GM20000 (cell line): ENCODE measurements around the gene CHST11.

ENCODE experiments used
- DNase-seq: peaks from one replicate; pipeline ENCODE4 v3.0.0; 2012; ENCODE audit warnings: low spot score
- CTCF ChIP-seq: IDR thresholded peaks from 2 replicates; pipeline ENCODE4 v1.5.1; 2012; ENCODE audit warnings: mild to moderate bottlenecking, control low read depth; ENCODE audit errors: extremely low read depth, missing control alignments

CHST11 gene

GRCh38 chr12:104630230-104630670, 173.5 kb downstream of the CHST11 start:
- DNase-seq: no peak
- TF ChIP-seq CTCF: no peak

DNA sequence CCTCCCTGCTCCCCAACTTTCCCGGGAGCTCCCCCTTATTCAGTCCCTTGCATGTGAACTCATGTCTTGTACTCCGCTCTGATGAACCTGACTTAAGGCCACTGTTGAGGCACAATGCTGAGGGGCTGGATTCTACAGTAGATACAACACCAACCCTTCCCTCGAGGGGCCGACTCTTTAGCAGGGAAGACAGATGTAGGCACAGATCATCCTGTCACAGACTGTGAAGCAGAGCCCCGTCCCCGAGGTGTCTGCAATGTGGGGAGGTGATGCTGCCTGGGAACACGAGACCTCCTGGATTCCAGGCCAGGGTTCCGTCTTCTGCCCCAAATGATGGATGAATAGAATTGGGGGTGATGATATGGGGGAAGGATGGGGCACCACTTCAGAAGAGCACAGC, 175.1 kb downstream of the CHST11 start:
- no peak for DNase-seq
- TF ChIP-seq CTCF: no peak

- no peak for DNase-seq
- no peak for TF ChIP-seq CTCF
Measured at GRCh38 chr12:104632724-104633201, 176.0 kb downstream of the CHST11 start.

GRCh38 chr12:104634044-104634443, 177.3 kb downstream of the CHST11 start:
- no peak for TF ChIP-seq CTCF
- no peak for DNase-seq

DNA sequence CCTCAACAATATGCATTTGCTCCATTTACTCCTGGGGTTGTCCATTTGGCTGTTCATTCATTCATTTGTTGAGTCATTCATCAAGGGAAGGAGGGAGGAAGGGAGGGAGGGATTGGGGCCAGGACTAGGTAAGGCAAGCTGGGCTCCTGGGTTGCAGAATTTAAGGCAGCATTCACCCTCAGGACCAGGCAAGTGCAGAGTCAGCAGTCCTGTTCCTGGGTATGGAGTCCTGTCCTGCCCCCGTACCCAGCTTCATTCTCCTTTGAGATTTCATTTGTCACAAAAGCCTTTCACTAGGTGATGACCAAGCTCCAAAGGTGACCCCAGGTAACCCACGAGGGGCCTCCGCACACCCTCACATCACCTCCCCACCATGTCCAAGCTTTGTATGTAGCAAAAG, 178.1 kb downstream of the CHST11 start:
- TF ChIP-seq CTCF: no peak
- DNase-seq: no peak

DNA sequence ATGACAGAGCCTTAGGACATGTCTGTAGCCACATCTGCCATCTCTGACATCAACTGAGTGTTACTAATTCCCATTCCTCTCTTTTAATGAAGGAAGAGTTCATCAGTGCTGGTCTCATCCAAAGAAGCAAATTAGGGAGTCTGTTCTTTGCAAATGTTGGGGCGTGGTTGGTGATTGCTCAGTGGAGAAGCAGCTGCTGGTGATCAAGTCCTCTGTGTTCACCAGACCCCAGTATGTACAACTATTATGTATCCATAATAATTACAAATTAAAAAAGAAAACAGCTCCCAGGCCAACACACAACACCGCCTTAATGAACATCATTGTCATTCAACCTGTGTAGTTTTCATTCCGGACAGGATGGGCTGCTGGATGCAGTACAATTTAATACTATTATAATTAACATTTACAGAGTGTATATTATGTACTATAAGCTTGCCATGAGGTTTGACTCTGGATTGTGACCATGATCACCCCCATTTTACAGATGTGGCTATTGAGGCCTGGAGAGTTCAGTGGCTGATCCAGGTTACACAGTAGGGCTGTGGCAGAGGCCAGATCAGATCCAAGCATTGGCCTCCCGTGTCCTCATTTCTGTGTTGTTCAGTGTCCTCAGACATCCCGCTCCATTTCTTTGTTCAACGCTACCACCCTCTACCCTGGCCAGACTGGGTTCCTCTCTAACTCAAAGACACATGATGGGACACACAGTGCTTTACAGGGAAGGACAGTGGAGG, 179.0 kb downstream of the CHST11 start:
- no peak for DNase-seq
- no peak for TF ChIP-seq CTCF

- no peak for DNase-seq
- TF ChIP-seq CTCF: no peak
Measured at GRCh38 chr12:104636496-104636895, 179.7 kb downstream of the CHST11 start.
